Keratinocyte (primary cell): ENCODE measurements around the gene DUSP3. TPM values are rescaled to one million over a fixed set of nuclear protein-coding genes. Genes with fewer than 3 reads are reported as not detected.
A peak's percentile ranks its signal among the peaks of the same experiment; 100 is the strongest.

Experiments
- DNase-seq: peaks from one replicate; pipeline ENCODE4 v3.0.0-alpha.2; 2011; ENCODE audit warnings: low read depth, missing footprints, low spot score
- FAIRE-seq: peaks from 2 replicates; lab custom pipeline; 2011; peaks lifted over from hg19 to GRCh38; lab: Jason Lieb, UNC
- H2AFZ ChIP-seq: 2 replicates; pipeline ENCODE4 v1.6.0; 2012; ENCODE audit warnings: low read length, control low read depth, inconsistent platforms; ENCODE audit not compliant: control insufficient read depth
- H3K27ac ChIP-seq: 2 replicates; pipeline ENCODE4 v1.5.1; 2011; ENCODE audit warnings: low read length; ENCODE audit not compliant: control insufficient read depth, insufficient read depth
- H3K27me3 ChIP-seq: 3 replicates; pipeline ENCODE4 v1.6.0; 2011; ENCODE audit warnings: low read length; ENCODE audit not compliant: control insufficient read depth, insufficient read depth; ENCODE audit errors: extremely low read depth
- H3K36me3 ChIP-seq, 2 experiments: 2 replicates in 1 of 2; 3 replicates in 1 of 2; pipeline ENCODE4 v1.5.1; 2011; ENCODE audit warnings: low read length in 2 of 2, mild to moderate bottlenecking in 1 of 2; ENCODE audit not compliant: control insufficient read depth in 2 of 2, insufficient read depth in 2 of 2; ENCODE audit errors: extremely low read depth in 1 of 2
- H3K4me1 ChIP-seq: 3 replicates; pipeline ENCODE4 v1.5.1; 2011; ENCODE audit warnings: low read length; ENCODE audit not compliant: control insufficient read depth, insufficient read depth; ENCODE audit errors: extremely low read depth
- H3K4me2 ChIP-seq: 3 replicates; pipeline ENCODE4 v1.6.0; 2011; ENCODE audit warnings: low read depth, low read length; ENCODE audit not compliant: control insufficient read depth, insufficient read depth; ENCODE audit errors: extremely low read depth
- H3K4me3 ChIP-seq, 3 experiments: fragments of 200-600 bp in 1 of 3; sonication (generic) in 1 of 3; 2 replicates in 2 of 3; 3 replicates in 1 of 3; pipeline ENCODE4 v1.5.1; 2011 to 2016; ENCODE audit warnings: low read length in 3 of 3, mild to moderate bottlenecking in 3 of 3, control low read depth in 2 of 3, inconsistent platforms in 1 of 3, low read depth in 1 of 3, mixed read lengths in 1 of 3, mixed run types in 1 of 3, moderate library complexity in 1 of 3; ENCODE audit not compliant: control insufficient read depth in 2 of 3, insufficient read depth in 2 of 3; ENCODE audit errors: extremely low read depth in 1 of 3
- H3K79me2 ChIP-seq: 2 replicates; pipeline ENCODE4 v1.6.0; 2012; ENCODE audit warnings: low read length; ENCODE audit not compliant: control insufficient read depth, insufficient read depth
- H3K9ac ChIP-seq: 3 replicates; pipeline ENCODE4 v1.6.0; 2011; ENCODE audit warnings: low read length; ENCODE audit not compliant: control insufficient read depth, insufficient read depth; ENCODE audit errors: extremely low read depth
- H3K9me1 ChIP-seq: 3 replicates; pipeline ENCODE4 v1.6.0; 2011; ENCODE audit warnings: low read length; ENCODE audit not compliant: control insufficient read depth, insufficient read depth; ENCODE audit errors: extremely low read depth
- H3K9me3 ChIP-seq: 2 replicates; pipeline ENCODE4 v1.5.1; 2012; ENCODE audit warnings: low read depth, low read length; ENCODE audit not compliant: control insufficient read depth
- H4K20me1 ChIP-seq: 3 replicates; pipeline ENCODE4 v1.6.0; 2011; ENCODE audit warnings: low read length; ENCODE audit not compliant: control insufficient read depth, insufficient read depth; ENCODE audit errors: extremely low read depth
- EZH2 ChIP-seq: IDR thresholded peaks from one replicate; pipeline ENCODE4 v1.6.1; 2012; ENCODE audit warnings: inconsistent platforms, mild to moderate bottlenecking, low read length, moderate library complexity
- dilution Hi-C: fragments of 300-500 bp; cut with MboI; formaldehyde crosslinking; loops from one replicate; pipeline ENCODE4 v1.7.0; 2020; ENCODE audit warnings: low sequenced_read_pairs; ENCODE audit not compliant: extremely low pct_ligation_motif_present
- polyA plus RNA-seq, 5 experiments: library from polyadenylated mRNA; depleted of rRNA in 3 of 5; stranded (reverse) in 3 of 5; stranded (forward) in 1 of 5; unstranded in 1 of 5; fragments of >200 nt; gene quantifications; 1 replicate in 1 of 5; 2 replicates in 3 of 5; 3 replicates in 1 of 5; pipeline versions ENCODE4 v1.2.1 to v1.2.3, GENCODE V29; 2011 to 2012; ENCODE audit warnings: missing spikeins in 2 of 5, low read depth in 1 of 5, low replicate concordance in 1 of 5
- TF ChIP-seq, protein P1 (sequence below), 3 experiments: IDR thresholded peaks in 1 of 3; conservative IDR thresholded peaks in 1 of 3; optimal IDR thresholded peaks in 1 of 3; 2 replicates in 2 of 3; 3 replicates in 1 of 3; pipeline versions ENCODE3 to v1.5.1; 2011; ENCODE audit warnings: low read length in 3 of 3, mild to moderate bottlenecking in 3 of 3, moderate library complexity in 2 of 3, control low read depth in 1 of 3, inconsistent platforms in 1 of 3; ENCODE audit not compliant: insufficient read depth in 2 of 3; ENCODE audit errors: extremely low read depth in 1 of 3

The DUSP3 gene
- polyA plus RNA-seq, 1 donor (not counting 4 experiments of a cell fraction or from before 2014, with no cell fraction given): 39.2 TPM

DNA sequence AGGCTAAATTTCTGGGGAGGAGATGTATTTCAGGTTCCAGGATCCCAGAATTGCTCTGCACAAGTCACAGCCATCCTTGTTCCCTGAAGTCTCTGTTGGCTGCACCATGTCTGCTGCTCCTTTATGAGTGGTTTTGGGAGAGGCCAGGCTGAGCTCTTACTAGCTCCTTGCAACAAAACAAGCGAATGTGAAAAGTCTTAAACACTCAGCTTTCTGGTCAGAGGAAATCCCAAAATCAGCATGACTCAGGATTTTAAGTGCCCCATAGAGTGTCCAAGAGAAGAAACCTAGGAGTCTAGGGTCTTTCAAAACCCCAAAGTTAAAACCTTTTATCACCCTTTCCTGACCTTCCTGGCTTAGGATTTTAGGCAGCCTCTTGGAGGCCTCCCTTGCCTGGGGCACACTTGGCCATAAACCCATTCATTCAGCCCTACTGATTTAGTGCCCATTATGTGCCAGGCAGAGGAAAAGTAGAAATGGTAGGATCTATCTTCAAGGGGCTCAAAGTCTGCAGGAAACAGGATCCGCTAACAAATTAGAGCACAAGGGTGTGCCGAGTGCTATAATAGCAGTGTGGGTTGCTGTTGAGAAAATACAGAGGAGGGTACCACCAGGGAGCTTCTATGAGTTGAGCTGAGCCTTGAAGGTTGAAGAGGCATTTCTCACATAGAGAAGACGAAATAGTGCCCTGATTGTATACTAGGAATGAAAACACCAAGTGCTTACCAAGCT lies 57.1 kb downstream of the DUSP3 start:
- no peak overlapping the region for H3K4me2 ChIP-seq
- TF ChIP-seq, protein P1, sequence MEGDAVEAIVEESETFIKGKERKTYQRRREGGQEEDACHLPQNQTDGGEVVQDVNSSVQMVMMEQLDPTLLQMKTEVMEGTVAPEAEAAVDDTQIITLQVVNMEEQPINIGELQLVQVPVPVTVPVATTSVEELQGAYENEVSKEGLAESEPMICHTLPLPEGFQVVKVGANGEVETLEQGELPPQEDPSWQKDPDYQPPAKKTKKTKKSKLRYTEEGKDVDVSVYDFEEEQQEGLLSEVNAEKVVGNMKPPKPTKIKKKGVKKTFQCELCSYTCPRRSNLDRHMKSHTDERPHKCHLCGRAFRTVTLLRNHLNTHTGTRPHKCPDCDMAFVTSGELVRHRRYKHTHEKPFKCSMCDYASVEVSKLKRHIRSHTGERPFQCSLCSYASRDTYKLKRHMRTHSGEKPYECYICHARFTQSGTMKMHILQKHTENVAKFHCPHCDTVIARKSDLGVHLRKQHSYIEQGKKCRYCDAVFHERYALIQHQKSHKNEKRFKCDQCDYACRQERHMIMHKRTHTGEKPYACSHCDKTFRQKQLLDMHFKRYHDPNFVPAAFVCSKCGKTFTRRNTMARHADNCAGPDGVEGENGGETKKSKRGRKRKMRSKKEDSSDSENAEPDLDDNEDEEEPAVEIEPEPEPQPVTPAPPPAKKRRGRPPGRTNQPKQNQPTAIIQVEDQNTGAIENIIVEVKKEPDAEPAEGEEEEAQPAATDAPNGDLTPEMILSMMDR (optimal IDR thresholded peaks at IDR 0.05 in 1 of 3, IDR thresholded peaks at IDR 0.05 in 1 of 3, conservative IDR thresholded peaks at IDR 0.05 in 1 of 3; ENCODE audit: extremely low read depth in 1 of 3, insufficient read depth in 2 of 3, low read length in 3 of 3): no peak
- TF ChIP-seq EZH2: no peak
- H3K27me3 ChIP-seq: no peaks in the 10 kb centered on the region
- no peak for DNase-seq
- H3K27ac ChIP-seq: no peak overlapping the region
- H3K79me2 ChIP-seq: no peaks in the 10 kb centered on the region
- no peak for FAIRE-seq
- no peaks in the 10 kb centered on the region for H4K20me1 ChIP-seq
- peaks cover 16% of the 10 kb centered on the region for H3K4me1 ChIP-seq
- no peaks in the 10 kb centered on the region for H3K9me3 ChIP-seq
- no peak overlapping the region for H3K9ac ChIP-seq
- no peak overlapping the region for H2AFZ ChIP-seq
- no peaks in the 10 kb centered on the region for H3K9me1 ChIP-seq
- H3K4me3 ChIP-seq: no peak overlapping the region
- dilution Hi-C loops: no loop called here
- H3K36me3 ChIP-seq: no peaks in the 10 kb centered on the region

DNA sequence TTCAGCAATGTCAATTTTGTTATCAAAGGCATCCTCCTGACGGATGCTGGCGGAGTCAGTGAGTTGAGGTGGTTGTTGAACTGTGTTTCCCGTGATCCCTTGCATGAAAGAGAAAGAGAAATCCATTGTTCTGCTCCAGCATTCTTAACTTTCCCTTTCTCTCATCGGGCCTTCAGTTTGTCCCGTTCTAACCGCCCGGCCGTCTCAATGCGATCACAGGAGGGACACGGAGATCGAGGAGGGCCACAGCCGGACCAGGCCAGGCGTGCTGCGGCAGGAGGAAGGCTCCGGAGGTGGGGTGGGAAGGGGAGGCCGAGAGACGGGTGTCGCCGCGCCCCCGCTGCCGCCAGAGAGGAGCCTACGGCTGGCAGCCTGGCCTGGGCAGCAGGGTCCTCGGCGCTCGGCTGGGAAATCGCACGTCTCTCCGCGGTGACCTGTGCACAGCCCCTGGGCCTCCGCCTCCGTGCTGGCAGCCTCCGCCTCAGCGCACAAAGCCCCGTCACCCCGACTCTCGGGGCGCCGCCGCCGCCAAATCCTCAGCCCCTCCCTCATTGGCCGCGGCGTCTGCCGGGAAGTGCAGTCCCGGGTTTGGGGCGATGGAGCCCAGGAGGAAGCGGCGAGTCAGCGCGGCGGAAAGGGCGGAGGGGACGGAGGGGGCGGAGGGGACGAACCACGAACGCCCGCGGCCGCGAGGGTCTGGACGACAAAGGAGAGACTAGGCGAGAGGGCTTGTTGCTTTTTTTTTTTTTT lies 58.3 kb downstream of the DUSP3 start:
- peak overlapping the region; percentile 86 for H3K4me2 ChIP-seq
- FAIRE-seq: no peak
- H3K4me1 ChIP-seq: peaks cover 16% of the 10 kb centered on the region

More for the DNA sequence above, 58.3 kb downstream of the DUSP3 start:
- Histone ChIP-seq H3K27ac (peak overlapping the region; percentile 57), H3K9ac (peak overlapping the region; percentile 76), H3K36me3 (no peaks in the 10 kb centered on the region), H3K9me1 (no peaks in the 10 kb centered on the region), H4K20me1 (no peaks in the 10 kb centered on the region), H3K27me3 (no peaks in the 10 kb centered on the region), H3K79me2 (no peaks in the 10 kb centered on the region), H2AFZ (peak overlapping the region; percentile 88), H3K4me3 (peak overlapping the region; percentile 39 to 68 (median 48)), H3K9me3 (no peaks in the 10 kb centered on the region)
- dilution Hi-C loops: no loop called here
- TF ChIP-seq, protein P1 (optimal IDR thresholded peaks at IDR 0.05 in 1 of 3, IDR thresholded peaks at IDR 0.05 in 1 of 3, conservative IDR thresholded peaks at IDR 0.05 in 1 of 3; ENCODE audit: extremely low read depth in 1 of 3, insufficient read depth in 2 of 3, low read length in 3 of 3): no peak
- no peak for TF ChIP-seq EZH2
- DNase-seq: no peak
